HEK293 (cell line): ENCODE measurements around the gene RBMS3.

ENCODE experiments used
- CTCF ChIA-PET: fragments of 350-600 bp; formaldehyde crosslinking; extraction: SDS; loops from one replicate; lab custom pipeline; 2021; ENCODE audit warnings: antibody characterized with exemption; lab: Yijun Ruan, JAX
- POLR2A ChIA-PET: fragments of 300-600 bp; formaldehyde crosslinking; extraction: SDS; loops from one replicate; lab custom pipeline; 2020; ENCODE audit warnings: antibody characterized with exemption, inconsistent platforms; lab: Yijun Ruan, JAX
- H3K27ac ChIP-seq: fragments of 200-500 bp; sonication (Bioruptor generic); 2 replicates; pipeline ENCODE4 v1.5.1; 2014; ENCODE audit warnings: low read depth, low read length, control low read depth, inconsistent platforms; ENCODE audit errors: extremely low read depth
- H3K36me3 ChIP-seq, 2 experiments: fragments of 200-500 bp in 1 of 2; sonication (Bioruptor generic) in 1 of 2; 1 replicate in 1 of 2; 2 replicates in 1 of 2; pipeline ENCODE4 v1.5.1; 2014 to 2017; ENCODE audit warnings: inconsistent platforms in 2 of 2, low read length in 2 of 2; ENCODE audit not compliant: control insufficient read depth in 2 of 2, insufficient read depth in 1 of 2
- H3K4me1 ChIP-seq: fragments of 200-500 bp; sonication (Bioruptor generic); 2 replicates; pipeline ENCODE4 v1.5.1; 2014; ENCODE audit warnings: mild to moderate bottlenecking, low read length, inconsistent platforms; ENCODE audit not compliant: control insufficient read depth, insufficient read depth
- H3K4me3 ChIP-seq: 2 replicates; pipeline ENCODE4 v1.5.1; 2011; ENCODE audit warnings: low read depth, mild to moderate bottlenecking, control low read depth, low read length, moderate library complexity
- H3K9me3 ChIP-seq: fragments of 200-500 bp; sonication (Bioruptor generic); 2 replicates; pipeline ENCODE4 v1.5.1; 2014; ENCODE audit warnings: low read depth, low read length, inconsistent platforms; ENCODE audit not compliant: control insufficient read depth, insufficient read depth
- FEZF1 ChIP-seq: fragments of 450-650 bp; formaldehyde crosslinking; IDR thresholded peaks from 2 replicates; pipeline ENCODE4 v1.5.1; 2016; ENCODE audit warnings: missing biosample characterization, missing genetic modification characterization
- HOXC10 ChIP-seq: sonication (generic); formaldehyde crosslinking; IDR thresholded peaks from 2 replicates; pipeline ENCODE4 v1.8.1; 2023; ENCODE audit warnings: mild to moderate bottlenecking, missing genetic modification reagents
- KLF16 ChIP-seq: fragments of 450-650 bp; formaldehyde crosslinking; IDR thresholded peaks from 2 replicates; pipeline ENCODE4 v1.5.1; 2017; ENCODE audit warnings: missing biosample characterization, missing genetic modification characterization
- SP7 ChIP-seq: fragments of 450-650 bp; formaldehyde crosslinking; IDR thresholded peaks from 2 replicates; pipeline ENCODE4 v1.5.1; 2016; ENCODE audit warnings: missing biosample characterization, missing genetic modification characterization
- ZBTB7A ChIP-seq: fragments of 450-650 bp; formaldehyde crosslinking; IDR thresholded peaks from 2 replicates; pipeline ENCODE4 v1.5.1; 2016; ENCODE audit warnings: low read depth, missing biosample characterization, missing genetic modification characterization
- ZNF155 ChIP-seq: fragments of 450-650 bp; formaldehyde crosslinking; IDR thresholded peaks from 2 replicates; pipeline ENCODE4 v1.5.1; 2016; ENCODE audit warnings: missing biosample characterization, missing genetic modification characterization
- ZNF23 ChIP-seq: fragments of 450-650 bp; formaldehyde crosslinking; IDR thresholded peaks from 2 replicates; pipeline ENCODE4 v1.5.1; 2016; ENCODE audit warnings: missing biosample characterization, missing genetic modification characterization, borderline replicate concordance
- ZNF274 ChIP-seq, 2 experiments: fragments of 200-500 bp in 1 of 2; fragments of 450-650 bp in 1 of 2; sonication (Bioruptor generic) in 1 of 2; formaldehyde crosslinking in 1 of 2; IDR thresholded peaks; 2 replicates each; pipeline versions ENCODE4 v1.5.1 to v1.6.1; 2014 to 2016; ENCODE audit warnings: borderline replicate concordance in 1 of 2, inconsistent platforms in 1 of 2, low read length in 1 of 2, missing biosample characterization in 1 of 2, missing genetic modification characterization in 1 of 2
- ZNF391 ChIP-seq: fragments of 450-650 bp; formaldehyde crosslinking; IDR thresholded peaks from 2 replicates; pipeline ENCODE4 v1.5.1; 2016; ENCODE audit warnings: low read depth, missing biosample characterization, missing genetic modification characterization, borderline replicate concordance
- TF ChIP-seq, protein P1 (sequence below): fragments of 450-650 bp; formaldehyde crosslinking; IDR thresholded peaks from 2 replicates; pipeline ENCODE4 v1.5.1; 2016; ENCODE audit warnings: missing biosample characterization, missing genetic modification characterization
- TF ChIP-seq, protein P2 (sequence below): fragments of 450-650 bp; formaldehyde crosslinking; IDR thresholded peaks from 2 replicates; pipeline ENCODE4 v1.5.1; 2016; ENCODE audit warnings: missing biosample characterization, missing genetic modification characterization
- TF ChIP-seq, protein P3 (sequence below): fragments of 450-650 bp; formaldehyde crosslinking; IDR thresholded peaks from 2 replicates; pipeline ENCODE4 v1.5.1; 2016; ENCODE audit warnings: missing biosample characterization, missing genetic modification characterization
- TF ChIP-seq, protein P4 (sequence below): fragments of 450-650 bp; formaldehyde crosslinking; IDR thresholded peaks from 2 replicates; pipeline ENCODE4 v1.5.1; 2017; ENCODE audit warnings: missing biosample characterization, mild to moderate bottlenecking, missing genetic modification characterization, moderate library complexity

RBMS3 gene

DNA sequence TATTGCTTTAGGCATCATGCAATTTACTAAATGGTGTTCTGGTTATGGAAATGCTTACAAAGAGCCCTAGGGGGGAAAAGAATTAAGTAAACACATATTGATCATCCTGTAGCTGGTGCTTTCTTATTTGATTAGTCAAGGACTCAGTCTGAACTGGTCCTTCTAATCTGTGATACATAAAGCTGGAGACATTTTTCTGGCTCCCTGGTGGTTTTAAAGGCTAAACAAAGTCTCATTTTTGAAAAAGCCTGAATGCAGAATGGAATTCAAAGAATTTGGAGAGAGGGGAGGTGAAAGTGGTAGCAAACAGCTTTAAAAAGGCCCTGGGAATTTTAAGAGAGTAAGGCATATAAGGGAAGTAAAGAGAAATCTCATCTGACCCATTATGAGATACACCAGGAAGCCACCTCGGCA is 149.7 kb downstream of the RBMS3 start:
- Histone ChIP-seq H3K4me3 (no peak overlapping the region), H3K27ac (no peak overlapping the region), H3K36me3 (no peaks in the 10 kb centered on the region), H3K9me3 (no peaks in the 10 kb centered on the region), H3K4me1 (no peaks in the 10 kb centered on the region)
- TF ChIP-seq FEZF1 (tag by site-specific recombination), result 0 out of 2 replicates have a peak, but pooled peaks have one; percentile 15
- no peak for TF ChIP-seq ZNF391 (tag by site-specific recombination)
- TF ChIP-seq ZNF23, result no peak
- no peak for TF ChIP-seq ZNF155 (tag by site-specific recombination)
- TF ChIP-seq, protein P1, sequence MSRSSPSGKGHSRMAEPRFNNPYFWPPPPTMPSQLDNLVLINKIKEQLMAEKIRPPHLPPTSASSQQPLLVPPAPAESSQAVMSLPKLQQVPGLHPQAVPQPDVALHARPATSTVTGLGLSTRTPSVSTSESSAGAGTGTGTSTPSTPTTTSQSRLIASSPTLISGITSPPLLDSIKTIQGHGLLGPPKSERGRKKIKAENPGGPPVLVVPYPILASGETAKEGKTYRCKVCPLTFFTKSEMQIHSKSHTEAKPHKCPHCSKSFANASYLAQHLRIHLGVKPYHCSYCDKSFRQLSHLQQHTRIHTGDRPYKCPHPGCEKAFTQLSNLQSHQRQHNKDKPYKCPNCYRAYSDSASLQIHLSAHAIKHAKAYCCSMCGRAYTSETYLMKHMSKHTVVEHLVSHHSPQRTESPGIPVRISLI, result no peak
- TF ChIP-seq, protein P2, sequence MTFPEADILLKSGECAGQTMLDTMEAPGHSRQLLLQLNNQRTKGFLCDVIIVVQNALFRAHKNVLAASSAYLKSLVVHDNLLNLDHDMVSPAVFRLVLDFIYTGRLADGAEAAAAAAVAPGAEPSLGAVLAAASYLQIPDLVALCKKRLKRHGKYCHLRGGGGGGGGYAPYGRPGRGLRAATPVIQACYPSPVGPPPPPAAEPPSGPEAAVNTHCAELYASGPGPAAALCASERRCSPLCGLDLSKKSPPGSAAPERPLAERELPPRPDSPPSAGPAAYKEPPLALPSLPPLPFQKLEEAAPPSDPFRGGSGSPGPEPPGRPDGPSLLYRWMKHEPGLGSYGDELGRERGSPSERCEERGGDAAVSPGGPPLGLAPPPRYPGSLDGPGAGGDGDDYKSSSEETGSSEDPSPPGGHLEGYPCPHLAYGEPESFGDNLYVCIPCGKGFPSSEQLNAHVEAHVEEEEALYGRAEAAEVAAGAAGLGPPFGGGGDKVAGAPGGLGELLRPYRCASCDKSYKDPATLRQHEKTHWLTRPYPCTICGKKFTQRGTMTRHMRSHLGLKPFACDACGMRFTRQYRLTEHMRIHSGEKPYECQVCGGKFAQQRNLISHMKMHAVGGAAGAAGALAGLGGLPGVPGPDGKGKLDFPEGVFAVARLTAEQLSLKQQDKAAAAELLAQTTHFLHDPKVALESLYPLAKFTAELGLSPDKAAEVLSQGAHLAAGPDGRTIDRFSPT, result peak; percentile 23; the same call in 1 of the 2 replicates
- ChIA-PET CTCF (interaction anchor here (0.7 kb wide), 1 partner anchor 610 kb away, joined by 3 read pairs; no protein-coding TSS in a partner anchor), POLR2A (no interaction called here)

DNA sequence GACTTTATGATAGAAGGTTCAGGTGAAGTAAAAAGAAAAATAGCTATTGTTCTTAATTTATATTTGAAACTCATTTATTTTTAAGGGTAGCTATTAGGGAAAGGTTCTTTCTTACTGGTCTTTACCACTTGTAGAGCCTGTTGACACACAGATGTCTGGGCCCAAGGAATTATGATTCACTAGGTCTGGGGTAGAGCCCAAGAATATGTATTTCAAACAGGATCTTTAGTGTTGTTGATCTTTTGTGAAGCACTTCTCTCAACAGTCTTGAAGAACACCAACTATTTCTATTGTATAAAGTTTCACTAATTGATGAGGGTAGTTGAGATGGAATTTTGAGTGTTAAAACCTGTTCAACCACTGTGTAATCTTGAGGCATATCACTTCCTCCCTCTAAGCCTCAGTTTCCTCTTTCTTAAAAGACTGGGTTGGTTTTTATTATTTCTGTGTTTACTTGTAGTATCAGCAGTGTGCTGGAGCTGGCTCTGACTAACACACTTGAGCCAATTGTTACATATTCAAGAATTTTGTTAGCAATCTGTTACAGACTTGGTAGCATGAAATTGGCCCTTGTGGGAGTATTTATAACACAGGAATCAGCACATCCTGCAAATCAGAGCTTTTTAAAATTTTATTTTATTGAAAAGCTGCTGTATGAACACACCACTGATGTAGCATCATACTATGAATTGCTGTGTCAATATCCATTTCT is 155.9 kb downstream of the RBMS3 start:
- 0 out of 2 replicates have a peak, but pooled peaks cover 2% of the 10 kb centered on the region for H3K4me1 ChIP-seq
- no peak overlapping the region for H3K4me3 ChIP-seq
- H3K9me3 ChIP-seq, result no peaks in the 10 kb centered on the region
- H3K27ac ChIP-seq, result no peak overlapping the region
- no peaks in the 10 kb centered on the region for H3K36me3 ChIP-seq
- TF ChIP-seq KLF16 (tag by site-specific recombination), result no peak
- TF ChIP-seq SP7 (tag by site-specific recombination), result no peak
- TF ChIP-seq, protein P3, sequence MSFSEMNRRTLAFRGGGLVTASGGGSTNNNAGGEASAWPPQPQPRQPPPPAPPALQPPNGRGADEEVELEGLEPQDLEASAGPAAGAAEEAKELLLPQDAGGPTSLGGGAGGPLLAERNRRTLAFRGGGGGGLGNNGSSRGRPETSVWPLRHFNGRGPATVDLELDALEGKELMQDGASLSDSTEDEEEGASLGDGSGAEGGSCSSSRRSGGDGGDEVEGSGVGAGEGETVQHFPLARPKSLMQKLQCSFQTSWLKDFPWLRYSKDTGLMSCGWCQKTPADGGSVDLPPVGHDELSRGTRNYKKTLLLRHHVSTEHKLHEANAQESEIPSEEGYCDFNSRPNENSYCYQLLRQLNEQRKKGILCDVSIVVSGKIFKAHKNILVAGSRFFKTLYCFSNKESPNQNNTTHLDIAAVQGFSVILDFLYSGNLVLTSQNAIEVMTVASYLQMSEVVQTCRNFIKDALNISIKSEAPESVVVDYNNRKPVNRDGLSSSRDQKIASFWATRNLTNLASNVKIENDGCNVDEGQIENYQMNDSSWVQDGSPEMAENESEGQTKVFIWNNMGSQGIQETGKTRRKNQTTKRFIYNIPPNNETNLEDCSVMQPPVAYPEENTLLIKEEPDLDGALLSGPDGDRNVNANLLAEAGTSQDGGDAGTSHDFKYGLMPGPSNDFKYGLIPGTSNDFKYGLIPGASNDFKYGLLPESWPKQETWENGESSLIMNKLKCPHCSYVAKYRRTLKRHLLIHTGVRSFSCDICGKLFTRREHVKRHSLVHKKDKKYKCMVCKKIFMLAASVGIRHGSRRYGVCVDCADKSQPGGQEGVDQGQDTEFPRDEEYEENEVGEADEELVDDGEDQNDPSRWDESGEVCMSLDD, result no peak
- TF ChIP-seq, protein P4, sequence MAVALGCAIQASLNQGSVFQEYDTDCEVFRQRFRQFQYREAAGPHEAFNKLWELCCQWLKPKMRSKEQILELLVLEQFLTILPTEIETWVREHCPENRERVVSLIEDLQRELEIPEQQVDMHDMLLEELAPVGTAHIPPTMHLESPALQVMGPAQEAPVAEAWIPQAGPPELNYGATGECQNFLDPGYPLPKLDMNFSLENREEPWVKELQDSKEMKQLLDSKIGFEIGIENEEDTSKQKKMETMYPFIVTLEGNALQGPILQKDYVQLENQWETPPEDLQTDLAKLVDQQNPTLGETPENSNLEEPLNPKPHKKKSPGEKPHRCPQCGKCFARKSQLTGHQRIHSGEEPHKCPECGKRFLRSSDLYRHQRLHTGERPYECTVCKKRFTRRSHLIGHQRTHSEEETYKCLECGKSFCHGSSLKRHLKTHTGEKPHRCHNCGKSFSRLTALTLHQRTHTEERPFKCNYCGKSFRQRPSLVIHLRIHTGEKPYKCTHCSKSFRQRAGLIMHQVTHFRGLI (tag by site-specific recombination), result no peak
- TF ChIP-seq, all 188 proteins: peak for 0
- ChIA-PET CTCF (no interaction called here), POLR2A (no interaction called here)

DNA sequence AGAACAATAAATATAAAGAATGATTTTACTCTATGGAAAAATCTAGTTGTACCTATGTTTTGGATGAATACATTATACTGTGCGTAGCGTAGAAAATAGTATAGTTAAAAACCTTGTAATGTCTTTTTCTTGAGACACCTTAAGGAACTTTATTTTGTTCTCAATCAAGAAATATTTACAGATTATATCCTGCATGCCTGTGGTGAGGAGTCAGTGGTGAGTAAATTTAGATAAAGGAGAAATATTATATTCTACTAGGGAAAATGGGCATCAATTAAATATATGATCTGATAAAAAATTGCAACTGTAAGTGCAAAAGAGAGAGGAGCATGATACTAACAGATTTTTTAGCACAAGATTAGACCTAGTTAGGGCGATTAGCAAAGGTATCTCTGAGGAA is 157.7 kb downstream of the RBMS3 start:
- ChIA-PET POLR2A (no interaction called here), CTCF (no interaction called here)
- Histone ChIP-seq H3K4me3 (no peak overlapping the region), H3K36me3 (no peaks in the 10 kb centered on the region), H3K4me1 (0 out of 2 replicates have a peak, but pooled peaks cover 2% of the 10 kb centered on the region), H3K27ac (no peak overlapping the region), H3K9me3 (no peaks in the 10 kb centered on the region)
- no peak for TF ChIP-seq HOXC10 (CRISPR knock-in tag)
- no peak for TF ChIP-seq ZNF274 (IDR thresholded peaks at IDR 0.05; ENCODE audit: low read length)
- no peak for TF ChIP-seq ZNF274 (tag by site-specific recombination; IDR thresholded peaks at IDR 0.05; ENCODE audit: borderline replicate concordance)
- TF ChIP-seq ZBTB7A (tag by site-specific recombination), result no peak
